Measurements from ENCODE around the gene GOLGA8J.

- no peak for TF ChIP-seq CTCF (IDR thresholded peaks at IDR 0.05)
- TF ChIP-seq POLR2A (IDR thresholded peaks at IDR 0.05), result no peak
These were observed 18.8 kb upstream of the GOLGA8J start for GRCh38 chr15:30063835-30064546.

Data from lower leg skin (tissue), 3 donors.